WTC11 (cell line): ENCODE measurements around the gene RBM11. TPM values are rescaled to one million over a fixed set of nuclear protein-coding genes. Genes with fewer than 3 reads are reported as not detected.
"Not testable (repeated sequence)": the region's sequence is repeated elsewhere in the genome, so short reads cannot be mapped to it uniquely, and the experiment has no call there.

Experiments used
- ATAC-seq: fragments of 200-7000 bp; cut with Tn5 transposase; 2 replicates; pipeline ENCODE4 v1.10.0; 2021; ENCODE audit warnings: mild to moderate bottlenecking, moderate library complexity
- Bru-seq: library from RNA; stranded (reverse); fragments of 400-500 nt; gene quantifications from one replicate; lab custom pipeline; 2021; lab: Mats Ljungman, UMichigan
- CTCF ChIA-PET: fragments of 300-600 bp; sonication (Branson Sonifier 250); formaldehyde crosslinking; loops from one replicate; lab custom pipeline; 2021; ENCODE audit warnings: antibody characterized with exemption; lab: Charles Lee
- POLR2A ChIA-PET: fragments of 350-600 bp; sonication (Branson Sonifier 250); formaldehyde crosslinking; loops from one replicate; lab custom pipeline; 2021; ENCODE audit warnings: antibody characterized with exemption; lab: Charles Lee
- DNase-seq: peaks from one replicate; pipeline ENCODE4 v3.0.0; 2021; ENCODE audit warnings: low spot score
- H3K27ac Mint-ChIP-seq: 2 replicates; pipeline ENCODE4 v1.8.0; 2021; ENCODE audit warnings: mixed read lengths
- H3K27me3 Mint-ChIP-seq: 2 replicates; pipeline ENCODE4 v1.8.0; 2021; ENCODE audit warnings: low read depth, mild to moderate bottlenecking, moderate library complexity, mixed read lengths
- H3K36me3 Mint-ChIP-seq: 2 replicates; pipeline ENCODE4 v1.8.0; 2021; ENCODE audit warnings: mixed read lengths
- H3K4me1 Mint-ChIP-seq: 2 replicates; pipeline ENCODE4 v1.8.0; 2022; ENCODE audit warnings: mixed read lengths
- H3K4me3 Mint-ChIP-seq: 2 replicates; pipeline ENCODE4 v1.8.0; 2021; ENCODE audit warnings: mild to moderate bottlenecking, moderate library complexity, mixed read lengths
- H3K9me3 Mint-ChIP-seq: 2 replicates; pipeline ENCODE4 v1.8.0; 2021; ENCODE audit warnings: mixed read lengths
- CREM ChIP-seq: sonication (generic); formaldehyde crosslinking; IDR thresholded peaks from 2 replicates; pipeline ENCODE4 v1.8.1; 2022; ENCODE audit warnings: mild to moderate bottlenecking, missing genetic modification reagents, moderate library complexity
- EMX1 ChIP-seq: fragments of 250-450 bp; sonication (Bioruptor Pico); IDR thresholded peaks from 2 replicates; pipeline ENCODE4 v1.8.0; 2021; ENCODE audit warnings: mild to moderate bottlenecking
- ERG ChIP-seq: fragments of 250-450 bp; sonication (Bioruptor Pico); IDR thresholded peaks from 2 replicates; pipeline ENCODE4 v1.8.0; 2021; ENCODE audit warnings: mild to moderate bottlenecking
- FOXP4 ChIP-seq: sonication (generic); formaldehyde crosslinking; IDR thresholded peaks from 2 replicates; pipeline ENCODE4 v1.8.0; 2022; ENCODE audit warnings: mild to moderate bottlenecking, missing genetic modification reagents
- IRF1 ChIP-seq: sonication (generic); formaldehyde crosslinking; IDR thresholded peaks from 2 replicates; pipeline ENCODE4 v1.8.0; 2023; ENCODE audit warnings: missing genetic modification reagents
- JAZF1 ChIP-seq: fragments of 250-450 bp; sonication (Bioruptor Pico); IDR thresholded peaks from 2 replicates; pipeline ENCODE4 v1.9.0; 2021; ENCODE audit warnings: moderate library complexity, mild to moderate bottlenecking, inconsistent platforms
- JUN ChIP-seq: sonication (generic); formaldehyde crosslinking; IDR thresholded peaks from 2 replicates; pipeline ENCODE4 v1.8.0; 2023; ENCODE audit warnings: mild to moderate bottlenecking, missing genetic modification reagents
- MLX ChIP-seq: sonication (generic); formaldehyde crosslinking; IDR thresholded peaks from 2 replicates; pipeline ENCODE4 v1.8.1; 2023; ENCODE audit warnings: mild to moderate bottlenecking, missing genetic modification reagents, moderate library complexity
- NFYB ChIP-seq: sonication (generic); formaldehyde crosslinking; conservative IDR thresholded peaks from 2 replicates; pipeline ENCODE4 v1.8.0; 2022; ENCODE audit warnings: low read depth, missing genetic modification reagents
- NR1H2 ChIP-seq: sonication (generic); formaldehyde crosslinking; IDR thresholded peaks from 2 replicates; pipeline ENCODE4 v1.9.0; 2021; ENCODE audit warnings: mild to moderate bottlenecking, moderate library complexity, missing genetic modification reagents
- PRDM15 ChIP-seq: sonication (generic); formaldehyde crosslinking; IDR thresholded peaks from 2 replicates; pipeline ENCODE4 v1.8.0; 2022; ENCODE audit warnings: missing genetic modification reagents
- RELA ChIP-seq: sonication (generic); formaldehyde crosslinking; IDR thresholded peaks from 2 replicates; pipeline ENCODE4 v1.8.1; 2022; ENCODE audit warnings: missing genetic modification reagents, mild to moderate bottlenecking, borderline replicate concordance
- SMAD3 ChIP-seq: sonication (generic); formaldehyde crosslinking; IDR thresholded peaks from 2 replicates; pipeline ENCODE4 v1.8.0; 2022; ENCODE audit warnings: missing genetic modification reagents, mild to moderate bottlenecking, borderline replicate concordance
- TEAD1 ChIP-seq: sonication (generic); formaldehyde crosslinking; IDR thresholded peaks from 2 replicates; pipeline ENCODE4 v1.8.0; 2022; ENCODE audit warnings: mild to moderate bottlenecking, missing genetic modification reagents
- TEAD4 ChIP-seq: sonication (generic); formaldehyde crosslinking; IDR thresholded peaks from 2 replicates; pipeline ENCODE4 v1.8.0; 2022; ENCODE audit warnings: mild to moderate bottlenecking, missing genetic modification reagents
- USF1 ChIP-seq: sonication (generic); formaldehyde crosslinking; IDR thresholded peaks from 2 replicates; pipeline ENCODE4 v1.8.0; 2022; ENCODE audit warnings: mild to moderate bottlenecking, missing genetic modification reagents
- ZBTB43 ChIP-seq: sonication (generic); formaldehyde crosslinking; IDR thresholded peaks from 2 replicates; pipeline ENCODE4 v1.8.1; 2023; ENCODE audit warnings: mild to moderate bottlenecking, missing genetic modification reagents
- ZNF281 ChIP-seq: sonication (generic); formaldehyde crosslinking; IDR thresholded peaks from 2 replicates; pipeline ENCODE4 v1.8.0; 2023; ENCODE audit warnings: mild to moderate bottlenecking, missing genetic modification reagents
- long read RNA-seq, 3 experiments: library from RNA in 1 of 3; library from capped mRNA in 1 of 3; library from polyadenylated mRNA in 1 of 3; unstranded in 2 of 3; stranded (forward) in 1 of 3; transcript quantifications; one replicate each; pipeline ENCODE4 v2.0.0, GENCODE V29; 2021
- total RNA-seq: library from RNA; stranded (reverse); gene quantifications from 3 replicates; pipeline ENCODE4 v1.2.3, GENCODE V29; 2021

Gene RBM11
- 2.9 to 4.4 TPM (median 3.9 TPM) in 3 replicates for total RNA-seq
- percentile 69 among the genes with signal in this experiment for Bru-seq, nascent RNA
- long read RNA-seq, experiment 1, partial matches to known transcripts: 0 of 5 reads
- long read RNA-seq, experiment 1, other reads (novel, unspliced or antisense): 2 of 5 reads
- long read RNA-seq, experiment 2, partial matches to known transcripts: 0 of 6 reads
- long read RNA-seq, experiment 2, other reads (novel, unspliced or antisense): 3 of 6 reads
- long read RNA-seq, experiment 3, transcript RBM11-201 (5 exons, 1,934 nt): major isoform, 6 of 14 reads
- long read RNA-seq, experiment 3, partial matches to known transcripts: 0 of 14 reads
- long read RNA-seq, experiment 3, other reads (novel, unspliced or antisense): 4 of 14 reads

GRCh38 chr21:14215971-14216641 lies at the start of gene RBM11:
Gene RBM11 (plus strand): TSS chr21:14216157. CDS start chr21:14216187, 30 bp downstream.
- ATAC-seq (peak; percentile 96), DNase-seq (peak; percentile 86)
- Mint-ChIP-seq H3K27ac (no peak within 1 kb of the TSS), H3K9me3 (no peaks in the 10 kb centered on the region), H3K36me3 (no peaks in the 10 kb centered on the region), H3K4me3 (peak within 1 kb of the TSS; percentile 86), H3K4me1 (peaks cover 6% of the 10 kb centered on the region), H3K27me3 (peaks cover 6% of the 10 kb centered on the region)
- TF ChIP-seq RELA (CRISPR knock-in tag): no peak
- TF ChIP-seq CREM (CRISPR knock-in tag): no peak
- TF ChIP-seq JAZF1 (CRISPR knock-in tag): no peak
- no peak for TF ChIP-seq MLX (CRISPR knock-in tag)
- no peak for TF ChIP-seq NR1H2 (CRISPR knock-in tag)
- no peak for TF ChIP-seq TEAD1 (CRISPR knock-in tag)
- TF ChIP-seq IRF1 (CRISPR knock-in tag): no peak
- TF ChIP-seq PRDM15 (CRISPR knock-in tag): no peak
- no peak for TF ChIP-seq EMX1 (CRISPR knock-in tag)
- TF ChIP-seq FOXP4 (CRISPR knock-in tag): no peak
- no peak for TF ChIP-seq NFYB (CRISPR knock-in tag)
- no peak for TF ChIP-seq USF1 (CRISPR knock-in tag)
- TF ChIP-seq ERG: no peak
- TF ChIP-seq JUN: no peak
- no peak for TF ChIP-seq SMAD3
- TF ChIP-seq ZBTB43 (CRISPR knock-in tag): no peak
- no peak for TF ChIP-seq TEAD4 (CRISPR knock-in tag)
- no peak for TF ChIP-seq ZNF281 (CRISPR knock-in tag)
- TF ChIP-seq, all 79 proteins: peak for 0
- ChIA-PET POLR2A (no interaction called here), CTCF (interaction anchor here (1.1 kb wide), 1 partner anchor 97 kb away, joined by 3 read pairs; no protein-coding TSS in a partner anchor)

GRCh38 chr21:14166463-14167223 lies 49.3 kb upstream of the RBM11 start:
- POLR2A ChIA-PET, H3K27ac Mint-ChIP-seq, ATAC-seq, H3K4me3 Mint-ChIP-seq, CTCF ChIA-PET, H3K27me3 Mint-ChIP-seq, H3K4me1 Mint-ChIP-seq: not testable (repeated sequence)
- peak; percentile 11 for DNase-seq
- H3K36me3 Mint-ChIP-seq: peaks cover 13% of the 10 kb centered on the region
- peaks cover 50% of the 10 kb centered on the region for H3K9me3 Mint-ChIP-seq
